Left cardiac atrium (tissue), 4 donors: ENCODE measurements around the gene HMGCL. TPM values are rescaled to one million over a fixed set of nuclear protein-coding genes. Genes with fewer than 3 reads are reported as not detected.
A peak's percentile ranks its signal among the peaks of the same experiment; 100 is the strongest.
"Not testable (repeated sequence)": the region's sequence is repeated elsewhere in the genome, so short reads cannot be mapped to it uniquely, and the experiment has no call there.

Source experiments
- ATAC-seq, 2 donors: fragments of 200-7000 bp; cut with Tn5 transposase; one replicate each; pipeline ENCODE4 v1.9.1; 2020; ENCODE audit warnings: mild to moderate bottlenecking in 2 of 2, moderate library complexity in 2 of 2
- DNase-seq: peaks from one replicate; pipeline ENCODE4 v3.0.0-alpha.2; 2020
- intact Hi-C, 2 donors: fragments of 100-400 bp; cut with DNase I; formaldehyde crosslinking; loops; one replicate each; pipeline versions ENCODE4 v1.14.1 to v1.15.1; 2022 to 2023
- total RNA-seq, 2 donors: library from RNA; stranded (reverse); fragmentation: NEBNext Ultra II Directional; extraction: Animal tissue kit (Norgen Biotek cat#: 25700); gene quantifications; one replicate each; pipeline ENCODE4 v1.2.1, GENCODE V29; 2021
- donor health status: DM: no; HTN: yes; CAD: no.
- donor health status: DM: no; HTN: yes; CAD: no; lungs with severe emphysema.
- donor health status: DM: yes; HTN: yes; CAD: no.
- donor health status: Dilated cardiomyopathy.

The HMGCL gene
- total RNA-seq, 2 donors from 2014 or later, result 23.1 to 23.4 TPM

- ATAC-seq (peak in 1 of 2 donors; percentile 13), DNase-seq (no peak)
- intact Hi-C loops, result no loop called here
Observed at GRCh38 chr1:23791516-23792047, 33.6 kb downstream of the HMGCL start.

- intact Hi-C loops, result no loop called here
Observed at GRCh38 chr1:23790696-23791515, 34.3 kb downstream of the HMGCL start, which contains the start of gene LYPLA2. Gene LYPLA2 (plus strand): TSS chr1:23791145. CDS start chr1:23792683, 1,538 bp downstream.

DNA sequence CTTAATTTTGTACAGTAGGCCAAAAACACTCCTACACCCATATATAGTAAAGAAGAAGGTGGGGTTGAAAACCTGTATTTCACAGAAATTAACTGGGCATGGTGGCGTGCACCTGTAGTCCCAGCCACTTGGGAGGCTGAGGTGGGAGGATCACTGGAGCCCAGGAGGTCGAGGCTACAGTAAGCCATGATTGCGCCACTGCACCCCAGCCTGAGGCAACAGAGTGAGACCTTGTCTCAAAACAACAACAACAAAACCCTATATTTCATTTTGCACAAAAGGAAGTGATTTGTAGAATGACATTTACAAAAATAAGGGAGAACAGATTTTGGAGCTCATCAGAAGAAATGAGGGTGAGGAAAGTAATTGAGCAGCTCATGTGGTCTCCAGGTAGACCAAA is 36.5 kb downstream of the HMGCL start:
- intact Hi-C loops, result no loop called here
- DNase-seq, result no peak
- no peak for ATAC-seq

More at GRCh38 chr1:23790696-23791515, 34.3 kb downstream of the HMGCL start, which contains the start of gene LYPLA2:
- DNase-seq (peak; percentile 96), ATAC-seq (peak; percentile 92 to 96)

- ATAC-seq (no peak), DNase-seq (no peak)
- intact Hi-C loops, result no loop called here
Observed at GRCh38 chr1:23787701-23788100, 37.5 kb downstream of the HMGCL start.

GRCh38 chr1:23784846-23785245 is 40.4 kb downstream of the HMGCL start:
- ATAC-seq (no peak), DNase-seq (no peak)
- intact Hi-C loops, result no loop called here

DNA sequence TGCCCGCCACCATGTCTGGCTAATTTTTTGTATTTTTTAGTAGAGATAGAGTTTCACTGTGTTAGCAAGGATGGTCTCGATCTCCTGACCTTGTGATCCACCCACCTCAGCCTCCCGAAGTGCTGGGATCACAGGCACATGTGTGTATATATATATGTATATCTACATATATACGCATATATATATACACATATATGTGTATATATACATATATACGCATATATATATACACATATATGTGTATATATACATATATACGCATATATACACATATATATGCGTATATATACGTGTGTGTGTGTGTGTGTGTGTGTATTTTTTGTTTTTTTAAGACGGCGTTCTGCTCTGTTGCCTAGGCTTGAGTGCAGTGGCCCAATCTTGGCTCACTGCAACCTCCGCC is 42.1 kb downstream of the HMGCL start:
- DNase-seq, intact Hi-C loops, ATAC-seq: not testable (repeated sequence)

GRCh38 chr1:23779826-23780371 is 45.3 kb downstream of the HMGCL start:
- DNase-seq (no peak), ATAC-seq (no peak)
- intact Hi-C loops, result no loop called here

- peak; percentile 86 for DNase-seq
- intact Hi-C loops, result no loop called here
- ATAC-seq, result peak; percentile 92 to 94
Observed at GRCh38 chr1:23777979-23778814, 47.0 kb downstream of the HMGCL start, which contains the start of gene PITHD1. Gene PITHD1 (plus strand): TSS chr1:23778418. CDS start chr1:23778516, 98 bp downstream.

DNA sequence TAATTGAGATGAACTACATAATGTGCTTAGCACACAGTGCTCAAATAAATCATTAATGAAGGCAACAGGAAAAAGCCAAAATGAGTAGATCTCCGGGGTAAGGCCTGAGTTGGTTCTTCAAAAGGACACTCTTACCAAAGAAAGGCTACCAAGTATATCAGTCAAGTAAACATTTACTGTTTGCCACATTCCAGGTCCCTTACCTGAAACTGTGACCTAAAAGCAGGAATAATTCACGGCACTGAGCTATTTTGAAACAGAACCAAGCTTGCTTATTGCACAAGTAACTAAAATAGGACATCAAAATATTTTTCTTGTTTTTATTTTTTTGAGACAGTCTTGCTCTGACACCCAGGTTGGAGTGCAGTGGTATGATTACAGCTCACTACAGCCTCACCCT is 49.0 kb downstream of the HMGCL start:
- DNase-seq (no peak), ATAC-seq (no peak)
- intact Hi-C loops, result no loop called here

DNA sequence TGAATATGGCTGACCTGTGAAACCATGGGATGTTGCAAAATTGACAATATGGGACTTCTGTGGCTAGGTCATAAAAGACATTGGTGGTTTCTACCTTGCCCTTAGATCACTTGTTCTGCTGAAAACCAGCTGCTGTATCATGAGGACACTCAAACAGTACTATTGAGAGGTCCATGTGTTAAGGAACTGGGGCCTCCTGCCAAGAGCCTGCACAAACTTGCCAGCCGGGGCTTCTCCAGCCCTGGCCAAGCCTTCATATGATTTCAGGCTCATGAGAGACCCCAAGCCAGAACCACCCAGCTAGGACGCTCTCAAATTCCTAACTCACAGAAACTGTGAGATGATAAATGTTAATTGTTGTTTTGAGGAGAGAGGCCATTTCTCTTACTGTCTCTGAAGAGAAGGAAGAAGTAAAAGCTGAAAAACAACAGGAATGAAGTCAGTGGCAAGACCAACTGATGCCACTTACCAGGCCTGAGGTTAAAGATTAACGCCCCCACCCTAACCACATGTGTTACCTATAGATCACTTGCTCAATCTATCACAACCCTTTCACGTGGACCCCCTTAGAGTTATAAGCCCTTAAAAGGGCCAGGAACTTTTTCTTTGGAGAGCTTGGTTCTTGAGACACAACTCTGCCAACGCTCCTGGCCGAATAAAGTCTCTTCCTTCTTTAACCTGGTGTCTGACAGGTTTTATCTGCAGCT is 50.9 kb downstream of the HMGCL start:
- intact Hi-C loops, result loop anchor here in 1 of 2 donors (5.0 kb wide), 2 partner anchors 93 to 143 kb away; partner anchors contain the start of gene FUCA1
- no peak for DNase-seq
- no peak for ATAC-seq

DNA sequence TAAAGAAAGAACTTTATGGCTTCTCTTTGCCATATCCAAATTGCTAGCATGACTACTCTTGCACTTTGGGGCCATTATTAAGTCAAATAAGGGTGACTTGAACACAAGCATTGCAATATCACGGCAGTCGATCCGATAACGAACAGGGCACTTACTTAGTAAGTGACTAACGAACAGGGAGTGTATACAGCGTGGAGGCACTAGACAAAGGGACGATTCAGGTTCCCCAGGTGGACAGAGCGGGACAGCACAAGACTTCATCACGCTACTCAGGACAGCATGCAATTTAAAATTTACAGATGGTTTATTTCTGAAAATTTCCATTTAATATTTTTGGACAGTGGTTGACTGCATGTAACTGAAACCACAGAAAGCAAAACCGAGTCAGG is 52.4 kb downstream of the HMGCL start:
- ATAC-seq, result no peak
- intact Hi-C loops, result loop anchor here in 1 of 2 donors (5.0 kb wide), 2 partner anchors 94 to 144 kb away; partner anchors contain the start of gene FUCA1
- DNase-seq, result no peak

GRCh38 chr1:23772049-23772853 is 53.0 kb downstream of the HMGCL start:
- intact Hi-C loops, result loop anchor here in 1 of 2 donors (5.0 kb wide), 2 partner anchors 95 to 145 kb away; partner anchors contain the start of gene FUCA1
- ATAC-seq (peak; percentile 86 to 88), DNase-seq (peak; percentile 88)

DNA sequence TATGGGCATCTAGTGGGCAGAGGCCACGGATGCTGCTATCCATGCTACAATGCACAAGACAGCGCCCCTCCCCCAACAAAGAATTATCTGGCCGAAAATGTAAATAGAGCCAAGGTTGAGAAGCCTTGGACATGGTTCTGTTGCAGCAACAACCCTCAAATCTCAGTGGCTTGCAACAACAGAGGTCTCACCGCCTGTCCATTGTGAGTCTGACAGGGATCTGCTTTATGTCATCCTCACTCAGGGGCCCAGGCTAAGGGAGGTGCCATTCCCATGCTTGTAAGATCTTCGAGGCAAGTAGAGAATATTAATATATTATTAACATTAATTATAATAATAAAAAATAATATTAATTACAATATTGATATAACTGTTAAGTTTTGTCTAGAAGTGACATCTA is 56.5 kb downstream of the HMGCL start:
- intact Hi-C loops, result no loop called here
- no peak for DNase-seq
- ATAC-seq, result peak; percentile 30 to 59

GRCh38 chr1:23763041-23763577 is 62.1 kb downstream of the HMGCL start:
- no peak for ATAC-seq
- intact Hi-C loops, result no loop called here
- DNase-seq, result no peak

GRCh38 chr1:23759277-23759676 is 66.0 kb downstream of the HMGCL start:
- peak; percentile 43 for DNase-seq
- intact Hi-C loops, result no loop called here
- ATAC-seq, result peak; percentile 73

GRCh38 chr1:23757812-23758211 is 67.4 kb downstream of the HMGCL start:
- intact Hi-C loops, result no loop called here
- DNase-seq (no peak), ATAC-seq (no peak)

DNA sequence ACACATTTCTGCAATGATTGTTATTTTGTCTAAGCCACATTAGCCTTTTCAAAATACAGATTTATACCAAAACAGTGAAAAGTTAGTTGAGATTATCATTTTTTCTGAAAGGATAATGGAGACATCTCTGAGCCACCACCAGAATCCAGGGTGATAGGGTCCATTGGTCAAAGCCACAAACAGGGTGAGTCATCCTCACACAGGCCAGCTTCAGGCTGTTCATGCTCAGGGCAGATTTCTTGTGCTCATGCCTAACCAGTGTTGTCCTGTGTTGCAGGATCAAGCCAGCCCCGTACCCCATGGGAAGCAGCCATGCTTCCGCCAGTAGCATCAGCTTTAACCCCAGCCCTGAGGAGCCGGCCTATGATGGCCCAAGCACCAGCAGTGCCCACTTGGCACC is 68.6 kb downstream of the HMGCL start:
- peak in 1 of 2 donors; percentile 31 for ATAC-seq
- DNase-seq, result no peak
- intact Hi-C loops, result no loop called here
